ENCODE results near the gene WDR88.
"Not testable (repeated sequence)": the region's sequence is repeated elsewhere in the genome, so short reads cannot be mapped to it uniquely, and the experiment has no call there.

Gene WDR88

DNA sequence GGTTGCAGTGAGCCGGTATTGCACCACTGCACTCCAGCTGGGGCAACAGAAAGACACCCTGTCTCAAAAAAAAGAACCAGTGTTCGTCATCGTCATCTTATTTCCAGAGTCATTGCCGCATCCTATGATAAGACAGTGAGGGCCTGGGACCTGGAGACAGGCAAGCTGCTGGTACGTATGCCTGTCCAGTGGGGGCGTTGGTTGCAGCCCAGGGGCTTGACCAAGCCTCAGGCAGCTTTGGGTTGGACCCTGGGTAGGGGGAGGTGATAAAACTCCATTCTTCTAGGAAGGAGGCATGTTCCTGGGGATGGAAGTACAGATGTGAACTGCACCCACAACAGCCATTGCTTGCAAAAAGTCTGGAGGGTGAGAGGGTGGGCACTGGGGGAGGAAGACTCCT lies 15.6 kb downstream of the WDR88 start:
- H3K23ac ChIP-seq (ENCODE audit: low read length in 2 of 2) = no peak overlapping the region
- H3K14ac ChIP-seq (ENCODE audit: low read length in 2 of 2) = no peak overlapping the region
- H3K4me1 ChIP-seq (ENCODE audit: control insufficient read depth, insufficient read depth, low read depth, low read length) = peaks cover 5% of the 10 kb centered on the region
- no peaks in the 10 kb centered on the region for H3K36me3 ChIP-seq (ENCODE audit: control insufficient read depth in 1 of 2, insufficient read depth in 2 of 2, low read depth in 1 of 2, low read length in 2 of 2)
- H3K79me1 ChIP-seq (replicated peaks; ENCODE audit: low read length, poor library complexity, severe bottlenecking) = no peaks in the 10 kb centered on the region
- no peak overlapping the region for H4K91ac ChIP-seq (ENCODE audit: low read length)
- no peaks in the 10 kb centered on the region for H3K9me3 ChIP-seq (ENCODE audit: control insufficient read depth, low read length)
- no peak overlapping the region for H2BK5ac ChIP-seq (ENCODE audit: low read depth, low read length, poor library complexity, severe bottlenecking)
- no peak overlapping the region for H2BK12ac ChIP-seq (ENCODE audit: low read length in 2 of 2)
- no peak for DNase-seq
- H3K27ac ChIP-seq (ENCODE audit: low read length, poor library complexity, severe bottlenecking) = no peak overlapping the region
- H3K18ac ChIP-seq (ENCODE audit: low read depth in 1 of 2, low read length in 2 of 2) = no peak overlapping the region
- 92% methylated on average over 6 of the region's 6 CpGs for WGBS
- H3K4me3 ChIP-seq (ENCODE audit: insufficient read depth in 1 of 2, low read depth in 1 of 2, low read length in 2 of 2) = no peak overlapping the region
- H3K27me3 ChIP-seq (ENCODE audit: control insufficient read depth in 1 of 2, insufficient read depth in 1 of 2, low read length in 2 of 2) = no peaks in the 10 kb centered on the region
- H3K9ac ChIP-seq (ENCODE audit: low read length) = no peak overlapping the region
- H2BK15ac ChIP-seq (ENCODE audit: low read depth, poor library complexity, severe bottlenecking) = no peak overlapping the region
- H4K8ac ChIP-seq (ENCODE audit: low read length) = no peak overlapping the region
- no peak overlapping the region for H2BK120ac ChIP-seq (ENCODE audit: low read depth, low read length)
- no peak overlapping the region for H3K4ac ChIP-seq (ENCODE audit: low read depth in 1 of 2, low read length in 2 of 2)
- H3K4me2 ChIP-seq (ENCODE audit: low read length, poor library complexity, severe bottlenecking) = no peak overlapping the region
- no peak overlapping the region for H2AK5ac ChIP-seq (ENCODE audit: low read length, severe bottlenecking)
- H2AFZ ChIP-seq (ENCODE audit: low read depth, low read length) = no peak overlapping the region

DNA sequence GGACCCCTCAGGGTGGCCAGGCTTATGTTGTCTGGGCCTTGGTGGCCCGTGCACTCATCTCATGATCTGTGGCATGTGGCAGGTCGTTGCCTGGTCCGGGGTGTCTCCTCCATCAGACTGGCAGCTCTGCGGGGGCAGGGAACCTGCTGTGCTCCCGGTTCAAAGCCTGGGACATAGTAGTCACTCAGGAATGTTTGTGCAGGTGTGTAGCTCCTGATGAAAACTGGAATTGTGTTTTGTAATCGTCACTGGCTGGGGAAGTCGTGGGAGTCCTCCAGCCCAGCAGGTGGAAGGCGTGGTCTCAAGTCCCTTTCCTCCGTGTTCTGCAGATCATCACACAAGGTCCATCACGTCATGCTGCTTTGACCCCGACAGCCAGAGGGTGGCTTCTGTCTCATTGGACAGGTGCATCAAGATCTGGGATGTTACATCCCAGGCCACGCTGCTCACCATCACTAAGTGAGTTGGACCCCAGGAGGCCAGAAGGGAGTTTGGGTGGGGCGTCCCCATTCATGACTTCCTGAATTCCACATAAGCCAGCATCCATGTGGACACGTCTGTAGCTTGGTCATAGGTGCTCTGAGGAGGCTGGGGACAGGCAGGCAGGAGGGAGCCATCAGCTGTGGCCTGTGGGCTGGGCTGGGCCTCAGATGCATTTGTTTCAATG lies 19.1 kb downstream of the WDR88 start:
- Histone ChIP-seq H3K79me1 (replicated peaks; ENCODE audit: low read length, poor library complexity, severe bottlenecking) (no peaks in the 10 kb centered on the region), H2AFZ (ENCODE audit: low read depth, low read length) (no peak overlapping the region), H3K27ac (ENCODE audit: low read length, poor library complexity, severe bottlenecking) (no peak overlapping the region)

DNA sequence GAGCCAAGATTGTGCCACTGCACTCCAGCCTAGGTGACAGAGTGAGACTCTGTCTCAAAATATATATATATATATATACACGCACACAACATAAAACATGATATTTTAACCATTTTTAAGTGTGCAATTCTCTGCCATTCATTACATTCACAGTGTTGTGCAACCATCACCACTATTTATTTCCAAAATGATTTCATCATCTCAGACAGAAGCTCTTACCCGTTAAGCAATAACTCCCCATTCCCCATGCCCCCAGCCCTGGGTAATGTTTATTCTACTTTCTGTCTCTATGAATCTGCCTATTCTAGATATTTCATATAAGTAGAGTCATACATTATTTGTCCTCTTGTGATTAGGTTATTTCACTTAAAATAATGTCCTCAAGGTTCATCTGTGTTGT lies 20.3 kb downstream of the WDR88 start:
- no peak overlapping the region for H3K14ac ChIP-seq (ENCODE audit: low read length in 2 of 2)
- no peak overlapping the region for H2BK120ac ChIP-seq (ENCODE audit: low read depth, low read length)
- H3K36me3 ChIP-seq (ENCODE audit: control insufficient read depth in 1 of 2, insufficient read depth in 2 of 2, low read depth in 1 of 2, low read length in 2 of 2) = no peaks in the 10 kb centered on the region
- H3K18ac ChIP-seq (ENCODE audit: low read depth in 1 of 2, low read length in 2 of 2) = no peak overlapping the region
- no peak overlapping the region for H2AFZ ChIP-seq (ENCODE audit: low read depth, low read length)
- no peak overlapping the region for H2BK15ac ChIP-seq (ENCODE audit: low read depth, poor library complexity, severe bottlenecking)
- no peak overlapping the region for H3K4ac ChIP-seq (ENCODE audit: low read depth in 1 of 2, low read length in 2 of 2)
- no peak overlapping the region for H3K23ac ChIP-seq (ENCODE audit: low read length in 2 of 2)
- H3K9ac ChIP-seq (ENCODE audit: low read length) = no peak overlapping the region
- no peak overlapping the region for H4K91ac ChIP-seq (ENCODE audit: low read length)
- no peak for DNase-seq
- no peaks in the 10 kb centered on the region for H3K9me3 ChIP-seq (ENCODE audit: control insufficient read depth, low read length)
- peaks cover 5% of the 10 kb centered on the region for H3K4me1 ChIP-seq (ENCODE audit: control insufficient read depth, insufficient read depth, low read depth, low read length)
- H2AK5ac ChIP-seq (ENCODE audit: low read length, severe bottlenecking) = no peak overlapping the region
- WGBS = 89% methylated on average over 2 of the region's 2 CpGs
- H3K4me3 ChIP-seq (ENCODE audit: insufficient read depth in 1 of 2, low read depth in 1 of 2, low read length in 2 of 2) = no peak overlapping the region
- H4K8ac ChIP-seq (ENCODE audit: low read length) = no peak overlapping the region
- H2BK5ac ChIP-seq (ENCODE audit: low read depth, low read length, poor library complexity, severe bottlenecking) = no peak overlapping the region
- no peak overlapping the region for H3K4me2 ChIP-seq (ENCODE audit: low read length, poor library complexity, severe bottlenecking)
- peaks cover 0 to 6% of the 10 kb centered on the region in 2 experiments for H3K27me3 ChIP-seq (ENCODE audit: control insufficient read depth in 1 of 2, insufficient read depth in 1 of 2, low read length in 2 of 2)
- no peak overlapping the region for H3K27ac ChIP-seq (ENCODE audit: low read length, poor library complexity, severe bottlenecking)
- H2BK12ac ChIP-seq (ENCODE audit: low read length in 2 of 2) = no peak overlapping the region
- H3K79me1 ChIP-seq (replicated peaks; ENCODE audit: low read length, poor library complexity, severe bottlenecking) = no peaks in the 10 kb centered on the region

More for the DNA sequence above, 19.1 kb downstream of the WDR88 start:
- Histone ChIP-seq H3K36me3 (ENCODE audit: control insufficient read depth in 1 of 2, insufficient read depth in 2 of 2, low read depth in 1 of 2, low read length in 2 of 2) (no peaks in the 10 kb centered on the region), H3K9ac (ENCODE audit: low read length) (no peak overlapping the region), H4K8ac (ENCODE audit: low read length) (no peak overlapping the region), H2BK12ac (ENCODE audit: low read length in 2 of 2) (no peak overlapping the region), H3K18ac (ENCODE audit: low read depth in 1 of 2, low read length in 2 of 2) (no peak overlapping the region), H3K4me2 (ENCODE audit: low read length, poor library complexity, severe bottlenecking) (no peak overlapping the region), H3K4ac (ENCODE audit: low read depth in 1 of 2, low read length in 2 of 2) (no peak overlapping the region), H2AK5ac (ENCODE audit: low read length, severe bottlenecking) (no peak overlapping the region), H3K23ac (ENCODE audit: low read length in 2 of 2) (no peak overlapping the region), H2BK120ac (ENCODE audit: low read depth, low read length) (no peak overlapping the region), H3K4me3 (ENCODE audit: insufficient read depth in 1 of 2, low read depth in 1 of 2, low read length in 2 of 2) (no peak overlapping the region), H4K91ac (ENCODE audit: low read length) (no peak overlapping the region), H2BK5ac (ENCODE audit: low read depth, low read length, poor library complexity, severe bottlenecking) (no peak overlapping the region), H3K27me3 (ENCODE audit: control insufficient read depth in 1 of 2, insufficient read depth in 1 of 2, low read length in 2 of 2) (peaks cover 0 to 3% of the 10 kb centered on the region in 2 experiments), H3K9me3 (ENCODE audit: control insufficient read depth, low read length) (no peaks in the 10 kb centered on the region), H3K14ac (ENCODE audit: low read length in 2 of 2) (no peak overlapping the region), H2BK15ac (ENCODE audit: low read depth, poor library complexity, severe bottlenecking) (no peak overlapping the region), H3K4me1 (ENCODE audit: control insufficient read depth, insufficient read depth, low read depth, low read length) (peaks cover 5% of the 10 kb centered on the region)
- no peak for DNase-seq
- 76% methylated on average over 14 of the region's 14 CpGs for WGBS

DNA sequence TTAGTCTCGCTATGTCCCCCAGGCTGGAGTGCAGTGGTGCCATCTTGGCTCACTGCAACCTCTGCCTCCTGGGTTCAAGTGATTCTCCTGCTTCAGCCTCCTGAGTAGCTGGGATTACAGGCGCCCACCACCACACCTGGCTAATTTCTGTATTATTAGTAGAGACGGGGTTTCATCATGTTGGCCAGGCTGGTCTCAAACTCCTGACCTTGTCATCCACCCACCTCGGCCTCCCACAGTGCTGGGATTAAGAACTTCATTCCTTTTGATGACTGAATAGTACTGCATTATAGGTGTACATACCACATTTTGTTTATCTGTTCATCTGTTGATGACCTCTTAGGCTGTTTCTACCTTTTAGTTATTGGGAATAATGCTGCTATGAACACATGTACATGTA lies 20.7 kb downstream of the WDR88 start:
- not testable (repeated sequence) for H2BK120ac ChIP-seq (ENCODE audit: low read depth, low read length); H3K4me2 ChIP-seq (ENCODE audit: low read length, poor library complexity, severe bottlenecking); H3K9me3 ChIP-seq (ENCODE audit: control insufficient read depth, low read length); H3K36me3 ChIP-seq (ENCODE audit: control insufficient read depth in 1 of 2, insufficient read depth in 2 of 2, low read depth in 1 of 2, low read length in 2 of 2); H2BK5ac ChIP-seq (ENCODE audit: low read depth, low read length, poor library complexity, severe bottlenecking); H3K27ac ChIP-seq (ENCODE audit: low read length, poor library complexity, severe bottlenecking); H3K14ac ChIP-seq (ENCODE audit: low read length in 2 of 2); H3K4me3 ChIP-seq (ENCODE audit: insufficient read depth in 1 of 2, low read depth in 1 of 2, low read length in 2 of 2); H3K27me3 ChIP-seq (ENCODE audit: control insufficient read depth in 1 of 2, insufficient read depth in 1 of 2, low read length in 2 of 2); H2BK15ac ChIP-seq (ENCODE audit: low read depth, poor library complexity, severe bottlenecking); DNase-seq; H3K4ac ChIP-seq (ENCODE audit: low read depth in 1 of 2, low read length in 2 of 2); H3K18ac ChIP-seq (ENCODE audit: low read depth in 1 of 2, low read length in 2 of 2); H2AK5ac ChIP-seq (ENCODE audit: low read length, severe bottlenecking); H3K4me1 ChIP-seq (ENCODE audit: control insufficient read depth, insufficient read depth, low read depth, low read length); H2AFZ ChIP-seq (ENCODE audit: low read depth, low read length); H4K91ac ChIP-seq (ENCODE audit: low read length); H3K23ac ChIP-seq (ENCODE audit: low read length in 2 of 2); H2BK12ac ChIP-seq (ENCODE audit: low read length in 2 of 2); H3K79me1 ChIP-seq (replicated peaks; ENCODE audit: low read length, poor library complexity, severe bottlenecking); H4K8ac ChIP-seq (ENCODE audit: low read length); H3K9ac ChIP-seq (ENCODE audit: low read length)
- WGBS = 83% methylated on average over 1 of the region's 4 CpGs
